T-helper 17 cell (primary cell): ENCODE measurements around the gene CACNA1C. TPM values are rescaled to one million over a fixed set of nuclear protein-coding genes. Genes with fewer than 3 reads are reported as not detected.
"Not testable (repeated sequence)": the region's sequence is repeated elsewhere in the genome, so short reads cannot be mapped to it uniquely, and the experiment has no call there.

Experiments
- ATAC-seq: fragments of 150-1000 bp; cut with Tn5 transposase; 2 replicates; pipeline ENCODE4 v1.10.0; 2021; ENCODE audit warnings: mild to moderate bottlenecking, moderate library complexity
- DNase-seq, 3 donors: peaks; one replicate each; pipeline versions ENCODE4 v3.0.0 to v3.0.0-alpha.2; 2020 to 2021
- H3K9me3 ChIP-seq: one replicate; pipeline ENCODE4 v1.7.0; 2013; ENCODE audit warnings: low read length, mild to moderate bottlenecking; ENCODE audit not compliant: control insufficient read depth, poor library complexity, severe bottlenecking
- H3K27ac Mint-ChIP-seq: one replicate; pipeline ENCODE4 v1.8.0; 2022; ENCODE audit warnings: mild to moderate bottlenecking, moderate library complexity, mixed read lengths
- H3K27me3 Mint-ChIP-seq: one replicate; pipeline ENCODE4 v1.8.0; 2022; ENCODE audit warnings: mixed read lengths
- H3K36me3 Mint-ChIP-seq: one replicate; pipeline ENCODE4 v1.8.0; 2022; ENCODE audit warnings: low read depth, mixed read lengths
- H3K4me1 Mint-ChIP-seq: one replicate; pipeline ENCODE4 v1.8.0; 2022; ENCODE audit warnings: mild to moderate bottlenecking, mixed read lengths
- H3K4me3 Mint-ChIP-seq: one replicate; pipeline ENCODE4 v1.8.0; 2022; ENCODE audit warnings: mild to moderate bottlenecking, moderate library complexity, mixed read lengths
- total RNA-seq, 4 donors: library from RNA in 2 of 4; stranded (reverse) in 2 of 4; gene quantifications; one replicate each; pipeline ENCODE4 v1.2.3 and lab custom pipeline; 2022 to 2026

Gene CACNA1C
- total RNA-seq, 2 donors from 2014 or later, result 0.02 to 0.18 TPM

- H3K4me1 Mint-ChIP-seq, result peaks cover 5% of the 10 kb centered on the region
- ATAC-seq (no peak), DNase-seq (no peak)
- H3K27me3 Mint-ChIP-seq, result peaks cover 32% of the 10 kb centered on the region
- H3K9me3 ChIP-seq, result no peaks in the 10 kb centered on the region
- H3K4me3 Mint-ChIP-seq, result no peak overlapping the region
- H3K27ac Mint-ChIP-seq, result no peak overlapping the region
- H3K36me3 Mint-ChIP-seq, result no peaks in the 10 kb centered on the region
Measured at GRCh38 chr12:2098852-2099251, 46.1 kb downstream of the CACNA1C start.

DNA sequence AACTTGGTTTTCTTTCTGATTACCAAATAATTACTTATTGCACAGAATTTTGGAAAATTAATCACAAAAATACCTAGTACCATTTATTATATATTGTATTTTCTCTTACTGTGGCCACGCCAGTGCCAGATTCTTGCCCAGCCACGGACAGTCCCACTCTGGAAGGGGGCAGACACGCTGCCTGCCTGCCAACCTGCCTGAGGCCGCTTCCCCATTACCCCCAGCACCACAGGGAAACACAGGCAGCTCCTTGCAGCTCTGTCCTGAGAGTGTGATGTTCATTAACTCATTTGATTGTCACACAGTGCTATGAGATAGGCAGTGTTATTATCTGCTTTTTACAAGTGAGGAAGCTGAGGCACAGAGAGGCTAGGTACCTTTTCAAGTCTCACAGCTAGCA, 46.8 kb downstream of the CACNA1C start:
- no peak overlapping the region for H3K4me3 Mint-ChIP-seq
- H3K36me3 Mint-ChIP-seq, result no peaks in the 10 kb centered on the region
- H3K27ac Mint-ChIP-seq, result no peak overlapping the region
- ATAC-seq (no peak), DNase-seq (no peak)
- H3K27me3 Mint-ChIP-seq, result peaks cover 28% of the 10 kb centered on the region
- peaks cover 2% of the 10 kb centered on the region for H3K4me1 Mint-ChIP-seq
- no peaks in the 10 kb centered on the region for H3K9me3 ChIP-seq

GRCh38 chr12:2101359-2101758, 48.6 kb downstream of the CACNA1C start:
- Mint-ChIP-seq H3K4me3 (no peak overlapping the region), H3K27ac (no peak overlapping the region), H3K27me3 (peaks cover 22% of the 10 kb centered on the region), H3K4me1 (peaks cover 2% of the 10 kb centered on the region), H3K36me3 (no peaks in the 10 kb centered on the region)
- no peaks in the 10 kb centered on the region for H3K9me3 ChIP-seq
- DNase-seq (no peak), ATAC-seq (no peak)

GRCh38 chr12:2101771-2102170, 49.0 kb downstream of the CACNA1C start:
- peaks cover 22% of the 10 kb centered on the region for H3K27me3 Mint-ChIP-seq
- H3K4me3 Mint-ChIP-seq, result no peak overlapping the region
- no peak for ATAC-seq
- no peak for DNase-seq
- H3K4me1 Mint-ChIP-seq, result peaks cover 2% of the 10 kb centered on the region
- H3K36me3 Mint-ChIP-seq, result no peaks in the 10 kb centered on the region
- no peak overlapping the region for H3K27ac Mint-ChIP-seq
- no peaks in the 10 kb centered on the region for H3K9me3 ChIP-seq

DNA sequence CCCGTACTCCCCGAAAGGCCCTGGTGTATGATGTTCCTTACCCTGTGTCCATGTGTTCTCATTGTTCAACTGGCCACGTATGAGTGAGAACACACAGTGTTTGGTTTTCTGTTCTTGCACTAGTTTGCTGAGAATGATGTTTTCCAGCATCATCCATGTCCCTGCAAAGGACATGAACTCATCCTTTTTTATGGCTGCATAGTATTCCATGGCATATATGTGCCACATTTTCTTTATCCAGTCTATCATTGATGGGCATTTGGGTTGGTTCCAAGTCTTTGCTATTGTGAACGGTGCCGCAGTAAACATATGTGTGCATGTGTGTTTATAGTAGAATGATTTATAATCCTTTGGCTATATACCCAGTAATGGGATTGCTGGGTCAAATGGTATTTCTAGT, 49.9 kb downstream of the CACNA1C start:
- not testable (repeated sequence) for H3K4me3 Mint-ChIP-seq, H3K36me3 Mint-ChIP-seq, H3K9me3 ChIP-seq, H3K4me1 Mint-ChIP-seq, ATAC-seq, DNase-seq, H3K27ac Mint-ChIP-seq
- peaks cover 19% of the 10 kb centered on the region for H3K27me3 Mint-ChIP-seq

DNA sequence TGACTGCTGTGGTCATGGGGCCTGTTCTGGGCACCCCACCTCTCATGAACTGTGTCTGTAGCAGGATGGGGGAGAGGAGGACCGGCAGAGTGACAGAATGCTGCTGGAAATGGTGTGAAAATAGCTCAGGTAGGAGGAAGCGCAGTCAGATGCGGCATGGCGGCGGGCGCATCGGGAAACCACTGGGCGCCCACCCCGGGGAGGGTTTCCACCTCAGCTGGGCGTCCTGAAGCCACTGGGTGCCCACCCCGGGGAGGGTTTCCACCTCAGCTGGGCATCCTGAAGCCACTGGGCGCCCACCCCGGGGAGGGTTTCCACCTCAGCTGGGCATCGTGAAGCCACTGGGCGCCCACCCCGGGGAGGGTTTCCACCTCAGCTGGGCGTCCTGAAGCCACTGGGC, 52.6 kb downstream of the CACNA1C start:
- H3K4me1 Mint-ChIP-seq, H3K27ac Mint-ChIP-seq, DNase-seq, H3K4me3 Mint-ChIP-seq, H3K36me3 Mint-ChIP-seq, H3K9me3 ChIP-seq, ATAC-seq: not testable (repeated sequence)
- peaks cover 10% of the 10 kb centered on the region for H3K27me3 Mint-ChIP-seq

DNA sequence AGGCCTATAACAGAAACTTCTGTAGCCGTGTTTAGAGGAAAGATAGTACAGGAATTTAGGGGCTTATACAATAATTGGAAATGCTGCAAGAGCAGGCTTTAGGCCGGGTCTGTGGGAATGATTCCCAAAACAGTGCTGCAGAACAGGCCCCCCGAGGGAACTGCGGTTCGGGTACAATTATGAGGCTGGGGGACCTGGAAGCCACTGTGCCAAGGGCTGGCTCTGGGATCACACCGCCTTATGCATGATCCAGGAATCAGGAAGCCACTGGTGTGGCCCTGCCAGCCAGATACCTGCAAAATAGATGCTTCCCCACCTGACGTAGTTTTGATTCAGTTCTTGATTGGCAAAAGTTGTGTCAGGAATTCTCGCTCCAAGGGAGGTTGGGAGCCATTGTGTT, 55.4 kb downstream of the CACNA1C start:
- no peaks in the 10 kb centered on the region for H3K9me3 ChIP-seq
- Mint-ChIP-seq H3K36me3 (peaks cover 3% of the 10 kb centered on the region), H3K27me3 (peaks cover 29% of the 10 kb centered on the region), H3K4me3 (no peak overlapping the region), H3K27ac (no peak overlapping the region), H3K4me1 (no peaks in the 10 kb centered on the region)
- ATAC-seq (no peak), DNase-seq (no peak)

DNA sequence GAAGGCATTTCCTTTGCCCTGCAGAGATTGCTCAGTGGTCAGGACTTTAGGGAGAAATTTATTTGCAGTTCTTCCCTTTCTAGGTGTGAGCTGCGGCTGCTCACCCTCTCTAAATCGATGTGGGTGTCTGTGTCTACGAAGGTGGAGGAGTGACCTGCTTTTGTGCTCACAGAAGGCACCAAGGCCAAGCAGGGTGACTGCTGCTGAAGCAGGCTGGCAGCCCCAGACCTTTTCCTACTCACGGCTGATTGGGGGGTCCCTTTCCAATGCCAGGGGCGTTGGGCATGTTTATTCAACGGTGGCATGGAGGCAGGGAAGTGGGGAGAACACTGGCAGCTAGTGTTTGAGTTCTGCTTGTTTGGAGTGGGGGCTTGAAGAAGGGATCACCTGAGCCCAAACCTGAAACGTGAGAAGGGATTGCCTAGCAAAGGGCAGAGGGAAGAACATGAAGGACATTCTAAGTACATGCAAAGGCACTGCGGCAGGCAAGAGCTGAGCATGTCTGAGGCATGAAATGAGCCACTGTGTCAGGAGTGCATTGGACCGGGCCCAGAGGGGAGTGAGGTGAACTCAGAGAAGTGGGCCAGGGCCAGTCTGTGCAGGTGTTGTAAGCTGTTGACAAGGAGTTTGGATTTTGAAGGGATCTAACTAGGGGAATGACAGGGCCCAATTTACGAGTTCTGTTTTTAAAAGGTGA, 56.3 kb downstream of the CACNA1C start:
- H3K4me1 Mint-ChIP-seq, result no peaks in the 10 kb centered on the region
- no peak overlapping the region for H3K4me3 Mint-ChIP-seq
- no peaks in the 10 kb centered on the region for H3K9me3 ChIP-seq

DNA sequence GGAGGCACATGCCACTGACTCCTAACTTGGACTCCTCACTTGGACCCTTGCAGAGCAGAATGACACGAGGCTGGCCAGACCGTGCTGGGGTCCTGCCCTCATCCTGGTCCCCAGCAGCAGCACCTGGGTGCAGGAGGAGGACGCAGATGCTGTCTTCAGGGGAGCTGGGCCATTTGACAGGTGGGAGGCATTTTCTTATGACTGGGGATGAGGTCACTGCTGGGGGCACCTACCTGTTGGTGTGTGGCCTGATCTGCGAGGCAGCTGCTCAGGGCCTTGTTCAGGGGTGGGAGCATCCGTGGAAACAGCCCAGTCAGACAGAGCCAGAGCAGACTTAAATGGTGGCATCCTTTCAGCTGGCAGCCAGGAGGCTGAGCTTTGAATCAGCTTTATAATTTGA, 57.3 kb downstream of the CACNA1C start:
- Mint-ChIP-seq H3K4me1 (no peaks in the 10 kb centered on the region), H3K4me3 (no peak overlapping the region), H3K27ac (no peak overlapping the region), H3K36me3 (peaks cover 3% of the 10 kb centered on the region), H3K27me3 (peaks cover 29% of the 10 kb centered on the region)
- no peaks in the 10 kb centered on the region for H3K9me3 ChIP-seq
- no peak for DNase-seq
- no peak for ATAC-seq

More for the DNA sequence above, 56.3 kb downstream of the CACNA1C start:
- Mint-ChIP-seq H3K36me3 (peaks cover 3% of the 10 kb centered on the region), H3K27me3 (peaks cover 29% of the 10 kb centered on the region), H3K27ac (no peak overlapping the region)
- no peak for DNase-seq
- ATAC-seq, result no peak

- Mint-ChIP-seq H3K27me3 (peaks cover 29% of the 10 kb centered on the region), H3K27ac (no peak overlapping the region), H3K4me3 (no peak overlapping the region), H3K36me3 (peaks cover 3% of the 10 kb centered on the region), H3K4me1 (no peaks in the 10 kb centered on the region)
- DNase-seq, result no peak
- no peaks in the 10 kb centered on the region for H3K9me3 ChIP-seq
- ATAC-seq, result no peak
Measured at GRCh38 chr12:2110849-2111566, 58.2 kb downstream of the CACNA1C start.

DNA sequence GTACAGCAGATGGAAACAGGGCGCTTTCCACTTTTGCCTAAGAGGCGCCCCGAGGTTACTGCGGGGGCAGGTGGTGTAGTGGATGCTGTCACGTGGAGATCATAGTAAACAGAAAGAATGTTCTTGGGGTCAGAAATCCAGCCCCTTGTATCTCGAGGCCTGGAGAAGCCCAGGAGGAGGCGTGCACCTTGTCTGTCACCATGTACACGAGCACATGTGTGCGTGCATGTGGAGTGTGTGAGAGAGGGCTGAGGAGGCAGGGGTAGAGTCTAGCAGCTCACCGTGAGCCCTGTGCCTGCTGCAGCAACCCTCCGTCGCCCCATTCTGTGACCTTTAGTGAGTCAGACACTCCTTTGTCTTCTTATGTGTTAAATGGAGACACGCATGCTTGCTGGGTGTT, 59.0 kb downstream of the CACNA1C start:
- Mint-ChIP-seq H3K27ac (no peak overlapping the region), H3K4me1 (no peaks in the 10 kb centered on the region), H3K27me3 (peaks cover 29% of the 10 kb centered on the region), H3K36me3 (peaks cover 3% of the 10 kb centered on the region), H3K4me3 (no peak overlapping the region)
- ATAC-seq (no peak), DNase-seq (no peak)
- H3K9me3 ChIP-seq, result no peaks in the 10 kb centered on the region

GRCh38 chr12:2112401-2112800, 59.6 kb downstream of the CACNA1C start:
- H3K27me3 Mint-ChIP-seq, result peaks cover 29% of the 10 kb centered on the region
- no peak overlapping the region for H3K4me3 Mint-ChIP-seq
- H3K27ac Mint-ChIP-seq, result no peak overlapping the region
- H3K9me3 ChIP-seq, result no peaks in the 10 kb centered on the region
- peaks cover 3% of the 10 kb centered on the region for H3K36me3 Mint-ChIP-seq
- ATAC-seq (no peak), DNase-seq (no peak)
- no peaks in the 10 kb centered on the region for H3K4me1 Mint-ChIP-seq

GRCh38 chr12:2113119-2113912, 60.5 kb downstream of the CACNA1C start:
- no peak for DNase-seq
- Mint-ChIP-seq H3K36me3 (no peaks in the 10 kb centered on the region), H3K27ac (no peak overlapping the region), H3K27me3 (peaks cover 27% of the 10 kb centered on the region), H3K4me3 (no peak overlapping the region), H3K4me1 (no peaks in the 10 kb centered on the region)
- H3K9me3 ChIP-seq, result no peaks in the 10 kb centered on the region
- ATAC-seq, result no peak
